Peyer's patch (tissue), 4 donors: ENCODE data around the gene PTPN3. TPM values are rescaled to one million over a fixed set of nuclear protein-coding genes. Genes with fewer than 3 reads are reported as not detected.

Source experiments
- DNase-seq, 3 donors: peaks; one replicate each; pipeline ENCODE4 v3.0.0-alpha.2; 2017 to 2019
- H3K27ac ChIP-seq, 4 donors: fragments of 200-600 bp; sonication (generic); one replicate each; pipeline ENCODE4 v1.5.1; 2016 to 2019
- H3K27me3 ChIP-seq, 2 donors: fragments of 200-600 bp; sonication (generic); one replicate each; pipeline ENCODE4 v1.5.1; 2019
- H3K36me3 ChIP-seq, 3 donors: fragments of 200-600 bp; sonication (generic); one replicate each; pipeline ENCODE4 v1.5.1; 2016 to 2019
- H3K4me1 ChIP-seq, 4 donors: fragments of 200-600 bp; sonication (generic); one replicate each; pipeline ENCODE4 v1.5.1; 2016 to 2019
- H3K4me3 ChIP-seq, 4 donors: fragments of 200-600 bp; sonication (generic); 1 replicate in 3 of 4; 2 replicates in 1 of 4; pipeline ENCODE4 v1.5.1; 2016 to 2019; ENCODE audit warnings: mild to moderate bottlenecking in 1 of 4
- H3K9me3 ChIP-seq, 4 donors: fragments of 200-600 bp; sonication (generic); one replicate each; pipeline ENCODE4 v1.5.1; 2016 to 2019; ENCODE audit warnings: mild to moderate bottlenecking in 1 of 4
- POLR2A ChIP-seq, 2 donors: fragments of 450-650 bp; IDR thresholded peaks; one replicate each; pipeline ENCODE4 v1.5.1; 2017; ENCODE audit warnings: antibody characterized with exemption in 2 of 2, mild to moderate bottlenecking in 2 of 2, moderate library complexity in 2 of 2
- total RNA-seq, 4 donors: library from RNA; depleted of rRNA; stranded (reverse); fragments of >200 nt; gene quantifications; one replicate each; pipeline ENCODE4 v1.1.0, GENCODE V29; 2016
- TF ChIP-seq, protein P1 (sequence below), 6 experiments: fragments of 450-650 bp in 4 of 6; fragments of 200-600 bp in 2 of 6; sonication (generic) in 1 of 6; IDR thresholded peaks; one replicate each; pipeline ENCODE4 v1.5.1; 2017 to 2019; ENCODE audit warnings: antibody characterized with exemption in 6 of 6, mild to moderate bottlenecking in 3 of 6, moderate library complexity in 1 of 6

PTPN3 gene
- total RNA-seq, 4 donors from 2014 or later: 17.3 to 53.6 (median 37.4) TPM

DNA sequence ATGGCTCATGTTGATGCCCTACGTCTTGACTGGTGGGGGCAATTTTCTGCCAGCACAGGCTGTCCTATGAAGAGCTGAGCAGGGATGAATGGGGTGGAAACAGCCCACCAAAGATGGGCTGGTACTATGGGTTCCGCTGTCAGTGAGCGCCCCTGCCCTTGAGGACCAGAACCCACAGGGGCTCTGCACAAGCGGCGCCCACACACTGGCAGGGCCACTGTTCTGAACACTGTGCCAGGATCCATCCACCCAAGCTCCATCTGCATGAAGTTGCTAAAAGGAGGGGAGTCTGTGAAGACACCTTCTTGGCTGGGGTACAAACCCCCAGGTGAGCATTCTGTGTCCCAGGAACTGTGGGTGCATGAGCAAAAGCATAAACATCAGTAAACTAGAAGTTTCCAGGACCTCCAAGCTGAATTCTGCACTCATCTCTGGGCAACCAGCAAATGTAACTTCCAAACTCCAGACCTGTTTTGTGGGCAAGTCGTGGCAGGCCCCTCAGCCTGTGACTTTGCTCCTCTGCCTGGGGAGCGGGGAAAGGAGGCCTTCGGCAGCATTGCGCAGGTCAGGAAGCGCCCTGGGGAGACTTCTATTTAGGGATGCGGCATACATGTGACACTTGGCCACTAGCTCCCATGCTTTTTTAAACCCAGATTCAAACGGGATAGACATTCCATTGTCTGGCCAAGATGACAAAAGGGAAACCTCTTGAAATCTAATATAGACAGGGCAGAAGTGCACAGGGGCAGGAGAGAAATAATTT is 48.9 kb downstream of the PTPN3 start:
- Histone ChIP-seq H3K4me1 (no peaks in the 10 kb centered on the region), H3K9me3 (no peaks in the 10 kb centered on the region), H3K27ac (no peak overlapping the region), H3K4me3 (no peak overlapping the region), H3K27me3 (no peaks in the 10 kb centered on the region), H3K36me3 (peaks cover 0 to 10% (median 0%) of the 10 kb centered on the region in 3 donors)
- TF ChIP-seq, protein P1, sequence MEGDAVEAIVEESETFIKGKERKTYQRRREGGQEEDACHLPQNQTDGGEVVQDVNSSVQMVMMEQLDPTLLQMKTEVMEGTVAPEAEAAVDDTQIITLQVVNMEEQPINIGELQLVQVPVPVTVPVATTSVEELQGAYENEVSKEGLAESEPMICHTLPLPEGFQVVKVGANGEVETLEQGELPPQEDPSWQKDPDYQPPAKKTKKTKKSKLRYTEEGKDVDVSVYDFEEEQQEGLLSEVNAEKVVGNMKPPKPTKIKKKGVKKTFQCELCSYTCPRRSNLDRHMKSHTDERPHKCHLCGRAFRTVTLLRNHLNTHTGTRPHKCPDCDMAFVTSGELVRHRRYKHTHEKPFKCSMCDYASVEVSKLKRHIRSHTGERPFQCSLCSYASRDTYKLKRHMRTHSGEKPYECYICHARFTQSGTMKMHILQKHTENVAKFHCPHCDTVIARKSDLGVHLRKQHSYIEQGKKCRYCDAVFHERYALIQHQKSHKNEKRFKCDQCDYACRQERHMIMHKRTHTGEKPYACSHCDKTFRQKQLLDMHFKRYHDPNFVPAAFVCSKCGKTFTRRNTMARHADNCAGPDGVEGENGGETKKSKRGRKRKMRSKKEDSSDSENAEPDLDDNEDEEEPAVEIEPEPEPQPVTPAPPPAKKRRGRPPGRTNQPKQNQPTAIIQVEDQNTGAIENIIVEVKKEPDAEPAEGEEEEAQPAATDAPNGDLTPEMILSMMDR (IDR thresholded peaks at IDR 0.05): no peak
- no peak for TF ChIP-seq POLR2A (IDR thresholded peaks at IDR 0.05)
- DNase-seq: no peak

DNA sequence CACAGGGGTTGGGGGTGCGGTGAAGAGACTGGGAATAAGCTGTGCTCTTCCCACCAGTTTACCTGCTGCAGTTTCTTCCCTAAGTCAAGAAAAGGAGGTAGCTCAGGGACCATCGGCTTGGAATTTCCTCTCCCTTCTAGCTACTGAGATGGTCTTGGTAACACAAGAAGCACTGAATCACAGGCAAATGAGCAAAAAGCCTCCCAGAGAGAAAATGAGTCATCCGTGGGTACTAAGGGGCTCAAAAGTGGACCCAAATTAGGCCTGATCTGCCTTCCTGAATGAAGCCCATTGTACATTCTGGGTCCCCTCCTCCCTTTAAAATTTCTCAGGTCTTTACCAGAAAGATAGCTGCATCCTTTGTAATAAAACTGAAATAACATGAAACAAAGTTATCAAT is 49.9 kb downstream of the PTPN3 start:
- Histone ChIP-seq H3K27ac (no peak overlapping the region), H3K9me3 (no peaks in the 10 kb centered on the region), H3K27me3 (no peaks in the 10 kb centered on the region), H3K4me3 (no peak overlapping the region), H3K36me3 (peaks cover 0 to 10% (median 0%) of the 10 kb centered on the region in 3 donors), H3K4me1 (no peaks in the 10 kb centered on the region)
- no peak for TF ChIP-seq POLR2A (IDR thresholded peaks at IDR 0.05)
- TF ChIP-seq, protein P1 (IDR thresholded peaks at IDR 0.05): no peak
- DNase-seq: no peak

DNA sequence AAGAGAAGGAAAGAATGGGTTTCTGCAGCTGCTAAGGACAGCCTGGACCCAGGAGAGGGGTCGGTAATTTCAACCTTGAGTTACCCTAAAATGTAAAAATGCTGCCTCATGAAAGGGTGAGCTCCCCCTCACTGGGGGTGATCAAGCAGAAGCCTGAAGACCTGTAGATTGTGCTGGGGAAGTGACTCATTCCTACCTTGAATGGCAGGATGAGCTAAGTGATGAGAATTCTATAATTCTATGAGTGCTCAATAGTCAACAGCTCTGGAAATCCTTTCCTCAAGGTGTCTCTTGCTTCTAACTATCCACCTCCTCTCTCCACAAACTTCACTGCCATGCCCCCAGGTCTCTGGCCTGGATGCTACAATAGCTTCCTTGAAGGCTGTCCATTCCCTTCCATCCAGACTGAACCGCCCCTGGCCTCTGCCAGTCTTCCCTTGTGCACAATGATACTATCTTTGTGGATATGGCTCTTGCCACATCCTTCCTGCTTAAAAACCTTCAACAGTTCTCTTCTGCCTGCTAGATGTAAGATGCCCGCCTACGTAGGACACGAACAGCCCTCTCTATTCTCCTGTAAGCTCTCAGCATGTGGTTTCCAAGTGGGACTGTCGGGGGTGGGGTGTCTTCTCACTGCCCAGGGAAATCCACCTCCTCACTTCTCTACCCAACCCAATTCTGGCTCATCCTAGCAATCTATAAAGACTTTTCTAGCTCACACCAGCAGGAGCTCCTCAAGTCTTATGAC is 50.6 kb downstream of the PTPN3 start:
- TF ChIP-seq, protein P1 (IDR thresholded peaks at IDR 0.05): no peak
- H3K4me1 ChIP-seq: no peaks in the 10 kb centered on the region
- peaks cover 0 to 10% (median 0%) of the 10 kb centered on the region in 3 donors for H3K36me3 ChIP-seq
- no peak overlapping the region for H3K4me3 ChIP-seq
- no peaks in the 10 kb centered on the region for H3K9me3 ChIP-seq
- no peak for DNase-seq
- no peak overlapping the region for H3K27ac ChIP-seq
- H3K27me3 ChIP-seq: no peaks in the 10 kb centered on the region

DNA sequence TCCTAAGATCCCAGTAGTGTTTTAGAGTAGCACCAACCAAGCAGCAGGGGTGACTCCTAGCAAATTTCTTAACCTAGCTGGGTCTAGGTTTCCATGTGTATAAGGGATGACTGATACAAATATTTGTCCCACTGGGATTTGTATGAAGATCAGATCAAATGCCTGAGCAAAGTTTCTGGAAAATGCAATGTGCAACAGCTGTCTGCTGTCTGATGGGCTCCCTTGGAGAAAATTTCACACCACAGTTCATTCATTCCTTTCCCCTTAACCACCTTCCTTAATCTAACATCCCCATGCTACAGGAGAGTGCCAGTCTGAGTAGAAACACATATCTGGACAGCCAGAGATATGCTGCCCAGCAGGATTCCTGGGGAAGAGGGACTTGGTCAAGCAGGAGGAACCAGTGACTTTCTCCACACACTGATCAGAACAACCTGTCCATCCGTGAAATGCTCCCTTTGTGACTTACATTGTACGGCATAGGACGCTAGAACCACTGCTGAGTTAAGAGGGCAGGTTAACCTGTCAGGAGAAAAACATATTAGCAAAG is 53.3 kb downstream of the PTPN3 start:
- no peak overlapping the region for H3K27ac ChIP-seq
- H3K4me1 ChIP-seq: peaks cover 0 to 11% (median 0%) of the 10 kb centered on the region in 4 donors
- no peak for DNase-seq
- H3K36me3 ChIP-seq: peaks cover 0 to 10% (median 0%) of the 10 kb centered on the region in 3 donors
- TF ChIP-seq POLR2A (IDR thresholded peaks at IDR 0.05): no peak
- no peak overlapping the region for H3K4me3 ChIP-seq
- no peaks in the 10 kb centered on the region for H3K9me3 ChIP-seq
- no peaks in the 10 kb centered on the region for H3K27me3 ChIP-seq

DNA sequence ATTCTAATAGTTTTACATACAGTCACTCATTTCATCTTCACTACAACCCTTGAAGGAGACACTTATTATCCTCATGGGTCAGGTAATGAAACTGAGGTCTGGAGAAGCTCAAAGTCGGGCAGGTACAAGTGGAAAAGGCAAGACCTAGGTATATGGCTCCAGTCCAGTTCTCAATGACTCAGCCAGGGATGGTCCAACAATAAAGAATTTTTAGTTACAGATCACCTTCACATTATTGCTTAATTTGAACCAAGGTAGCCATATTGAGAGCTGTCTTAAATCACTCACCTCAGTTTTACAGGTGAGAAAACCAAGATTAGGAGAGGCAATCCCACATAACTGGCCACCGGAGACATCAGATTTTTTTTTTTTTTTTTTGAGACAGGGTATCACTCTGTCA is 55.4 kb downstream of the PTPN3 start:
- Histone ChIP-seq H3K9me3 (no peaks in the 10 kb centered on the region), H3K4me1 (peaks cover 0 to 11% (median 0%) of the 10 kb centered on the region in 4 donors), H3K27ac (no peak overlapping the region), H3K27me3 (no peaks in the 10 kb centered on the region), H3K36me3 (peaks cover 0 to 17% (median 0%) of the 10 kb centered on the region in 3 donors), H3K4me3 (no peak overlapping the region)
- TF ChIP-seq, protein P1 (IDR thresholded peaks at IDR 0.05): no peak
- no peak for TF ChIP-seq POLR2A (IDR thresholded peaks at IDR 0.05)
- DNase-seq: no peak

DNA sequence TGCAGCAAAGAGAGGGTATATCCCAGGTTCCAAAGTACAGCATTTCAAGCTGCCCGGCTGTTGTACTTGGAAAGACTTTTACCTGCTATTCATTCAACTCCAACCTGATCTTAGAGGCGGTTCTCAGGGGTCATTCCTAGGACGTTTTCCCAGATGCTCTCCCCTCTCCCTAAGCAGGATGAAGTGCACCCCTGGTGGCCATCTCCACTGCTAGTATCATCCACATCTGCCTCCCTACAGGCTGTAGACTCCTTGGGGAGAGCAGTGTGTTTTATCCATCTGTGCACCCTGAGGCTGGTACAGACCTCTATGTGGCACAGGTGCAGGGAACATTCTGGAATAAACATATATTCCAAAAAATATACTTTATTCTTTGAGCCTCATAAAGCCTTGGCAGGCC is 56.8 kb downstream of the PTPN3 start:
- H3K27me3 ChIP-seq: no peaks in the 10 kb centered on the region
- H3K9me3 ChIP-seq: no peaks in the 10 kb centered on the region
- H3K4me3 ChIP-seq: no peak overlapping the region
- H3K4me1 ChIP-seq: peaks cover 0 to 11% (median 0%) of the 10 kb centered on the region in 4 donors
- peaks cover 0 to 21% (median 0%) of the 10 kb centered on the region in 3 donors for H3K36me3 ChIP-seq
- no peak for DNase-seq
- TF ChIP-seq, protein P1 (IDR thresholded peaks at IDR 0.05): no peak
- no peak for TF ChIP-seq POLR2A (IDR thresholded peaks at IDR 0.05)
- peak overlapping the region in 1 of 4 donors; percentile 27 for H3K27ac ChIP-seq
